Endothelial cell of umbilical vein (primary cell): ENCODE results near the gene PCSK6. TPM values are rescaled to one million over a fixed set of nuclear protein-coding genes. Genes with fewer than 3 reads are reported as not detected.

Source experiments
- BruUV-seq: library from RNA; stranded (reverse); fragments of 400-500 nt; replicated peaks from 2 replicates; lab custom pipeline; 2021; lab: Mats Ljungman, UMichigan
- CTCF ChIA-PET: fragments of 300-600, 350-600 bp; sonication (Branson Sonifier 250); formaldehyde crosslinking; loops from one replicate; lab custom pipeline; 2021; ENCODE audit warnings: antibody characterized with exemption, inconsistent platforms; lab: Charles Lee
- POLR2A ChIA-PET: fragments of 300-600, 350-600 bp; sonication (Branson Sonifier 250); formaldehyde crosslinking; loops from one replicate; lab custom pipeline; 2021; ENCODE audit warnings: antibody characterized with exemption, inconsistent platforms; lab: Charles Lee
- DNase-seq: peaks from one replicate; pipeline ENCODE4 v3.0.0-alpha.2; 2011; ENCODE audit warnings: low read depth, low spot score
- FAIRE-seq: peaks from 2 replicates; lab custom pipeline; 2011; peaks lifted over from hg19 to GRCh38; lab: Jason Lieb, UNC
- H2AFZ ChIP-seq: 2 replicates; pipeline ENCODE4 v1.6.0; 2012; ENCODE audit warnings: low read depth, low read length, control low read depth, inconsistent platforms
- H3K27ac ChIP-seq: 2 replicates; pipeline ENCODE4 v1.5.1; 2011; ENCODE audit warnings: low read depth, mild to moderate bottlenecking, control low read depth, low read length, moderate library complexity; ENCODE audit not compliant: insufficient read depth
- H3K27me3 ChIP-seq, 2 experiments: 2 replicates each; pipeline versions ENCODE4 v1.6.0 to v1.6.1; 2011; ENCODE audit warnings: low read length in 2 of 2, mixed read lengths in 1 of 2; ENCODE audit not compliant: control insufficient read depth in 2 of 2, insufficient read depth in 2 of 2
- H3K36me3 ChIP-seq, 2 experiments: 2 replicates in 1 of 2; 3 replicates in 1 of 2; pipeline ENCODE4 v1.5.1; 2011; ENCODE audit warnings: low read length in 2 of 2, mild to moderate bottlenecking in 1 of 2, moderate library complexity in 1 of 2; ENCODE audit not compliant: control insufficient read depth in 2 of 2, insufficient read depth in 2 of 2; ENCODE audit errors: extremely low read depth in 1 of 2
- H3K4me1 ChIP-seq: 3 replicates; pipeline ENCODE4 v1.5.1; 2011; ENCODE audit warnings: mild to moderate bottlenecking, low read length; ENCODE audit not compliant: control insufficient read depth, insufficient read depth; ENCODE audit errors: extremely low read depth
- H3K4me2 ChIP-seq: 2 replicates; pipeline ENCODE4 v1.6.1; 2011; ENCODE audit warnings: low read length, control low read depth, mixed read lengths; ENCODE audit not compliant: insufficient read depth
- H3K4me3 ChIP-seq, 3 experiments: fragments of 200-600 bp in 1 of 3; sonication (generic), shearing (Covaris generic) in 1 of 3; replicated peaks in 1 of 3; 2 replicates each; pipeline ENCODE4 v1.5.1; 2011 to 2016; ENCODE audit warnings: control low read depth in 3 of 3, low read length in 3 of 3, mild to moderate bottlenecking in 2 of 3, inconsistent platforms in 1 of 3, low read depth in 1 of 3, moderate library complexity in 1 of 3; ENCODE audit not compliant: insufficient read depth in 1 of 3
- H3K79me2 ChIP-seq: 2 replicates; pipeline ENCODE4 v1.6.0; 2012; ENCODE audit warnings: low read length, inconsistent platforms; ENCODE audit not compliant: control insufficient read depth, insufficient read depth
- H3K9ac ChIP-seq: replicated peaks from 2 replicates; pipeline ENCODE3; 2011; ENCODE audit warnings: low read length, control low read depth; ENCODE audit not compliant: insufficient read depth; ENCODE audit errors: extremely low read depth
- H3K9me1 ChIP-seq: replicated peaks from 3 replicates; pipeline ENCODE4 v1.6.0; 2011; ENCODE audit warnings: mild to moderate bottlenecking, low read length; ENCODE audit not compliant: control insufficient read depth, insufficient read depth; ENCODE audit errors: extremely low read depth
- H3K9me3 ChIP-seq: replicated peaks from 2 replicates; pipeline ENCODE4 v1.5.1; 2012; ENCODE audit warnings: low read length, inconsistent platforms; ENCODE audit not compliant: control insufficient read depth, insufficient read depth
- H4K20me1 ChIP-seq: replicated peaks from 2 replicates; pipeline ENCODE3; 2011; ENCODE audit warnings: mild to moderate bottlenecking, low read length; ENCODE audit not compliant: control insufficient read depth, insufficient read depth; ENCODE audit errors: extremely low read depth
- EZH2 ChIP-seq: IDR thresholded peaks from 2 replicates; pipeline ENCODE4 v1.6.1; 2012; ENCODE audit warnings: borderline replicate concordance, low read depth, mild to moderate bottlenecking, moderate library complexity, low read length, inconsistent platforms; ENCODE audit not compliant: severe bottlenecking
- GATA2 ChIP-seq: IDR thresholded peaks from 2 replicates; pipeline ENCODE4 v1.7.0; 2011; ENCODE audit warnings: low read depth, mild to moderate bottlenecking, moderate library complexity, mixed read lengths, low read length; ENCODE audit not compliant: insufficient read length, insufficient read depth
- MYC ChIP-seq: IDR thresholded peaks from one replicate; pipeline ENCODE4 v1.6.1; 2011; ENCODE audit warnings: mild to moderate bottlenecking, low read depth, low read length
- POLR2A ChIP-seq: IDR thresholded peaks from 2 replicates; pipeline ENCODE4 v1.6.1; 2012; ENCODE audit warnings: low read depth, mild to moderate bottlenecking, control low read depth, low read length
- POLR2AphosphoS5 ChIP-seq: IDR thresholded peaks from 2 replicates; pipeline ENCODE4 v1.6.1; 2012; ENCODE audit warnings: low read depth, mild to moderate bottlenecking, control low read depth, low read length, moderate library complexity; ENCODE audit not compliant: insufficient read depth
- dilution Hi-C: fragments of 300-500 bp; cut with MboI; formaldehyde crosslinking; loops from one replicate; pipeline ENCODE4 v1.15.0; 2019; ENCODE audit warnings: low sequenced_read_pairs; ENCODE audit not compliant: extremely low pct_ligation_motif_present
- intact Hi-C: fragments of 100-400 bp; cut with micrococcal nuclease; formaldehyde crosslinking; loops from one replicate; pipeline ENCODE4 v1.10.0; 2022
- polyA plus RNA-seq, 4 experiments: library from polyadenylated mRNA; depleted of rRNA in 3 of 4; stranded (reverse) in 3 of 4; unstranded in 1 of 4; fragments of >200 nt; gene quantifications; 2 replicates each; pipeline versions ENCODE4 v1.2.1 to v1.2.3, GENCODE V29; 2011 to 2012; ENCODE audit warnings: missing spikeins in 1 of 4
- total RNA-seq: library from RNA; stranded (reverse); gene quantifications from 2 replicates; pipeline ENCODE4 v1.2.3, GENCODE V29; 2021
- TF ChIP-seq, protein P1 (sequence below), 2 donors: IDR thresholded peaks; 1 replicate in 1 of 2; 2 replicates in 1 of 2; pipeline ENCODE4 v1.5.1; 2011; ENCODE audit warnings: low read length in 2 of 2, mild to moderate bottlenecking in 2 of 2, moderate library complexity in 2 of 2, control low read depth in 1 of 2, inconsistent platforms in 1 of 2, low read depth in 1 of 2; ENCODE audit not compliant: insufficient read depth in 1 of 2; ENCODE audit errors: extremely low read depth in 1 of 2
- TF ChIP-seq, protein P2 (sequence below): IDR thresholded peaks from 2 replicates; pipeline ENCODE4 v1.6.1; 2011; ENCODE audit not compliant: insufficient read depth, insufficient read length

PCSK6 gene
- total and polyA plus RNA-seq, 2 donors (not counting 3 experiments of a cell fraction or from before 2014, with no cell fraction given), result 0.18 to 0.69 TPM

DNA sequence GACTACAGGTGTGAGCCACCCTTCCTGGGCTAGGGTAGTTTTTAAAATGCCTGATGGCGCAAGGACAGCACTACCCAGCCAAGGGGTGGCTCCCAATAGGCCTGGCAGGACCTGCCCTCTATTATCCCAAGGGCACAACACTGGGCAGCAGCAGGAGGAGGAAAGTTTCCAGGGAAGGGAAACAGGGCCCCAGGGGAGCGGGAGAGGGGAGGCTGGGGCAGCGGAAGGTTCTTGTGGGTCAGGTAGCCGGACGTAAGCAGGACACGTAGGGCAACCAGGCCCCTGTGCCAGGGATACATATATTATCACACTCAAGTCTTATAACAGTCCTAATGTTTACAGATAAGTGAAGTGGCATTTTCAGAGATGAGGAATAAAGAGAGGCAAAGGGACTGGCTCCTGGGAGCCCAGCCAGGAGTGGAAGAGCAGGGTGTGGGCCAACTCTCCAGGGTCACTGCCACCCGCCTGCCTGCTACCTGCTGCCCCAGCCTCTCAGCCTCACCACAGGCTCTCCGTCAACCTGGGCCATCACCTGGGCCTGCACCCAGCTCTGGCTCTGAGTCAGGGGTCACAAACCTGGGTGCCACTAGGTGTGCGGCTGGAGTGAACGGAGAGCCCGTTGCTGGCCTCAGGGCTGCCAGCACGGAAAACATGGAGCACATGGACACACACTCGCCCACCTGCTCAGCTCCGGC is 121.3 kb downstream of the PCSK6 start:
- no peaks in the 10 kb centered on the region for H3K9me1 ChIP-seq
- no TSS peak for BruUV-seq
- H4K20me1 ChIP-seq, result no peaks in the 10 kb centered on the region
- ChIA-PET CTCF (no interaction called here), POLR2A (no interaction called here)
- TF ChIP-seq POLR2AphosphoS5 (no peak), MYC (no peak), EZH2 (no peak), GATA2 (no peak), POLR2A (no peak)
- TF ChIP-seq, protein P1, sequence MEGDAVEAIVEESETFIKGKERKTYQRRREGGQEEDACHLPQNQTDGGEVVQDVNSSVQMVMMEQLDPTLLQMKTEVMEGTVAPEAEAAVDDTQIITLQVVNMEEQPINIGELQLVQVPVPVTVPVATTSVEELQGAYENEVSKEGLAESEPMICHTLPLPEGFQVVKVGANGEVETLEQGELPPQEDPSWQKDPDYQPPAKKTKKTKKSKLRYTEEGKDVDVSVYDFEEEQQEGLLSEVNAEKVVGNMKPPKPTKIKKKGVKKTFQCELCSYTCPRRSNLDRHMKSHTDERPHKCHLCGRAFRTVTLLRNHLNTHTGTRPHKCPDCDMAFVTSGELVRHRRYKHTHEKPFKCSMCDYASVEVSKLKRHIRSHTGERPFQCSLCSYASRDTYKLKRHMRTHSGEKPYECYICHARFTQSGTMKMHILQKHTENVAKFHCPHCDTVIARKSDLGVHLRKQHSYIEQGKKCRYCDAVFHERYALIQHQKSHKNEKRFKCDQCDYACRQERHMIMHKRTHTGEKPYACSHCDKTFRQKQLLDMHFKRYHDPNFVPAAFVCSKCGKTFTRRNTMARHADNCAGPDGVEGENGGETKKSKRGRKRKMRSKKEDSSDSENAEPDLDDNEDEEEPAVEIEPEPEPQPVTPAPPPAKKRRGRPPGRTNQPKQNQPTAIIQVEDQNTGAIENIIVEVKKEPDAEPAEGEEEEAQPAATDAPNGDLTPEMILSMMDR (IDR thresholded peaks at IDR 0.05; ENCODE audit: extremely low read depth in 1 of 2, insufficient read depth in 1 of 2, low read depth in 1 of 2, low read length in 2 of 2), result no peak
- TF ChIP-seq, protein P2, sequence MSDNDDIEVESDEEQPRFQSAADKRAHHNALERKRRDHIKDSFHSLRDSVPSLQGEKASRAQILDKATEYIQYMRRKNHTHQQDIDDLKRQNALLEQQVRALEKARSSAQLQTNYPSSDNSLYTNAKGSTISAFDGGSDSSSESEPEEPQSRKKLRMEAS, result no peak
- H3K4me3 ChIP-seq, result no peak overlapping the region
- H3K27ac ChIP-seq, result no peak overlapping the region
- no peak overlapping the region for H3K9ac ChIP-seq
- intact Hi-C loops, result no loop called here
- no peaks in the 10 kb centered on the region for H3K9me3 ChIP-seq
- H2AFZ ChIP-seq, result no peak overlapping the region
- H3K27me3 ChIP-seq, result peaks cover 0 to 2% of the 10 kb centered on the region in 2 experiments
- DNase-seq (no peak), FAIRE-seq (no peak)
- no peaks in the 10 kb centered on the region for H3K4me1 ChIP-seq
- no peaks in the 10 kb centered on the region for H3K36me3 ChIP-seq
- H3K4me2 ChIP-seq, result no peak overlapping the region
- dilution Hi-C loops, result no loop called here
- H3K79me2 ChIP-seq, result no peaks in the 10 kb centered on the region
